ENCODE measurements around the gene TPMT. TPM values are rescaled to one million over a fixed set of nuclear protein-coding genes. Genes with fewer than 3 reads are reported as not detected.

TPMT gene
- total and polyA plus RNA-seq, 12 donors = 13.3 to 87.2 (median 20.1) TPM

GRCh38 chr6:18139935-18140621 is 14.8 kb downstream of the TPMT start:
- Histone ChIP-seq H3K4me3 (no peak overlapping the region), H3K9me3 (replicated peaks in 1 of 3) (no peaks in the 10 kb centered on the region), H3K36me3 (replicated peaks in 1 of 2) (peaks cover 0 to 38% of the 10 kb centered on the region in 2 donors), H3K4me1 (replicated peaks in 1 of 2) (no peaks in the 10 kb centered on the region), H3K27ac (no peak overlapping the region), H3K27me3 (no peaks in the 10 kb centered on the region)
- no peak for DNase-seq
- TF ChIP-seq CTCF (IDR thresholded peaks at IDR 0.05) (no peak), POLR2A (IDR thresholded peaks at IDR 0.05) (no peak)
- intact Hi-C loops (cut with DNase I) = no loop called here
- WGBS, 4 donors = 82 to 90% (median 86%) methylated on average over 6 of the region's 6 CpGs

GRCh38 chr6:18138906-18139305 is 16.0 kb downstream of the TPMT start:
- no peak for DNase-seq
- WGBS, 4 donors = 93 to 98% (median 95%) methylated on average over 5 of the region's 5 CpGs
- H3K4me1 ChIP-seq (replicated peaks in 1 of 2) = no peaks in the 10 kb centered on the region
- TF ChIP-seq CTCF (IDR thresholded peaks at IDR 0.05) (no peak), POLR2A (IDR thresholded peaks at IDR 0.05) (no peak)
- intact Hi-C loops (cut with DNase I) = no loop called here
- no peaks in the 10 kb centered on the region for H3K9me3 ChIP-seq (replicated peaks in 1 of 3)
- no peak overlapping the region for H3K4me3 ChIP-seq
- peaks cover 0 to 38% of the 10 kb centered on the region in 2 donors for H3K36me3 ChIP-seq (replicated peaks in 1 of 2)
- no peak overlapping the region for H3K27ac ChIP-seq
- H3K27me3 ChIP-seq = no peaks in the 10 kb centered on the region

- TF ChIP-seq POLR2A (IDR thresholded peaks at IDR 0.05) = no peak
- TF ChIP-seq CTCF (IDR thresholded peaks at IDR 0.05) = no peak
- Histone ChIP-seq H3K27ac (no peak overlapping the region), H3K27me3 (no peaks in the 10 kb centered on the region), H3K4me1 (replicated peaks in 1 of 2) (no peaks in the 10 kb centered on the region), H3K36me3 (replicated peaks in 1 of 2) (peaks cover 0 to 35% of the 10 kb centered on the region in 2 donors), H3K9me3 (replicated peaks in 1 of 3) (no peaks in the 10 kb centered on the region), H3K4me3 (no peak overlapping the region)
- WGBS, 4 donors = 96 to 98% (median 97%) methylated on average over 10 of the region's 10 CpGs
- intact Hi-C loops (cut with DNase I) = no loop called here
- DNase-seq = no peak
These were observed 18.6 kb downstream of the TPMT start for GRCh38 chr6:18136260-18136659.

- no peaks in the 10 kb centered on the region for H3K9me3 ChIP-seq (replicated peaks in 1 of 3)
- no peak for DNase-seq
- intact Hi-C loops (cut with DNase I) = no loop called here
- no peaks in the 10 kb centered on the region for H3K4me1 ChIP-seq (replicated peaks in 1 of 2)
- TF ChIP-seq POLR2A (IDR thresholded peaks at IDR 0.05) (no peak), CTCF (IDR thresholded peaks at IDR 0.05) (no peak)
- peaks cover 0 to 46% of the 10 kb centered on the region in 2 donors for H3K36me3 ChIP-seq (replicated peaks in 1 of 2)
- H3K4me3 ChIP-seq = no peak overlapping the region
- WGBS, 4 donors = 95 to 98% (median 96%) methylated on average over 2 of the region's 2 CpGs
- H3K27ac ChIP-seq = no peak overlapping the region
- no peaks in the 10 kb centered on the region for H3K27me3 ChIP-seq
These were observed 19.7 kb downstream of the TPMT start for GRCh38 chr6:18135171-18135570.
